Activated CD4-positive, alpha-beta memory T cell treated with anti-CD3 and anti-CD28 coated beads for 36 hours (primary cell): ENCODE results near the gene IQSEC1. TPM values are rescaled to one million over a fixed set of nuclear protein-coding genes. Genes with fewer than 3 reads are reported as not detected.

ENCODE experiments used
- CTCF ChIA-PET: fragments of 350-600 bp; sonication (Branson Sonifier 250); formaldehyde crosslinking; loops from one replicate; lab custom pipeline; 2021; ENCODE audit warnings: antibody characterized with exemption, inconsistent platforms; lab: Charles Lee
- POLR2A ChIA-PET: fragments of 350-600 bp; sonication (Branson Sonifier 250); formaldehyde crosslinking; loops from one replicate; lab custom pipeline; 2021; ENCODE audit warnings: antibody characterized with exemption; lab: Charles Lee
- DNase-seq: peaks from one replicate; pipeline ENCODE4 v3.0.0-alpha.2; 2020
- H3K27ac Mint-ChIP-seq: one replicate; pipeline ENCODE4 v1.8.0; 2021; ENCODE audit warnings: mixed read lengths
- H3K27me3 Mint-ChIP-seq: one replicate; pipeline ENCODE4 v1.8.0; 2021; ENCODE audit warnings: mixed read lengths
- H3K36me3 Mint-ChIP-seq: one replicate; pipeline ENCODE4 v1.8.0; 2021; ENCODE audit warnings: mixed read lengths
- H3K4me1 Mint-ChIP-seq: one replicate; pipeline ENCODE4 v1.8.0; 2021; ENCODE audit warnings: low read depth, mixed read lengths
- H3K4me3 Mint-ChIP-seq: one replicate; pipeline ENCODE4 v1.8.0; 2021; ENCODE audit warnings: mild to moderate bottlenecking, mixed read lengths
- H3K9me3 Mint-ChIP-seq: one replicate; pipeline ENCODE4 v1.8.0; 2021; ENCODE audit warnings: mixed read lengths
- intact Hi-C: fragments of 100-400 bp; cut with micrococcal nuclease; formaldehyde crosslinking; loops from one replicate; pipeline ENCODE4 v1.15.1; 2023
- total RNA-seq, 2 experiments: library from RNA; stranded (reverse); gene quantifications; one replicate each; pipeline ENCODE4 v1.2.3, GENCODE V29; 2021

IQSEC1 gene
- total RNA-seq, 2 experiments from 2014 or later: 42.5 to 43.8 TPM

DNA sequence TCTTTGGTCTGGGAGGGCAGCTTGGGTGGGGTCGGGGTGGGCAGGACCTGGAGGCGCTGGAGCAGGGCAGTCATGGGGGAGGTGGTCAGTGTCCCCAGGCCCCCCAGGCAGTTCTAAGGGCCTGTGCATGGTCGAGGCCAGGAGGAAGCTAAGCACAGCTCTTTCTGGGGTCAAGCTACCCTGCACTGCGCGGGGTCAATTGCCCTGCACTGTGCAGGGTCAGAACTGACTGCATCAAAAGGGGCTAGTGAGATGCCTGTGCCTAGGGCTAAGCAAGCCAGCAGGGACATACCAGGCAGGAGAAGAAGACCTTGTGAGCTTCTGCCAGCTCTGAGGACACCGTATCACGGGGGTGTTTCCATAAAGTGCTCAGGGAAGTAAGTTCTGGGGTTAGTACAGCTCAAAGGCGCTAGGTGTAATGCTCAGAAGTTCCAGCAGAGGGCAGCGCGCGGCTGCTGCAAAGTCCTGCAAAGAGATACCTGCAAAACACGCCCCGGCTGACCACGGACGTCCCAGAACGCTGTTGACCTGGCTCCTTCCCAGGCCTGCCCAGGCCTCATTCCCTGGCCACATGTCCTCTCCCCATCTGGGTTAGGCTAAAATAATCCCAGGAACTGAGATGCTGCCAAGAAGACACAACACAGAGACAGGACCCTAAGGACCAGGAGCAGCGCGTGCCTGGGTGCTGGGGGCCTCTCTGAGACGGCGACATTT is 18.8 kb upstream of the IQSEC1 start:
- H3K9me3 Mint-ChIP-seq: no peaks in the 10 kb centered on the region
- peaks cover 3% of the 10 kb centered on the region for H3K27me3 Mint-ChIP-seq
- no peaks in the 10 kb centered on the region for H3K4me1 Mint-ChIP-seq
- intact Hi-C loops: loop anchor here (2.0 to 10.0 kb wide), 4 partner anchors 143 to 557 kb away; no protein-coding TSS in a partner anchor
- CTCF ChIA-PET: interaction anchor here (0.5 to 4.4 kb wide), 62 partner anchors 8 to 559 kb away, joined by 3 to 69 read pairs (median 4); partner anchors contain the start of gene HDAC11
- no peaks in the 10 kb centered on the region for H3K36me3 Mint-ChIP-seq
- H3K27ac Mint-ChIP-seq: no peak overlapping the region
- DNase-seq: peak; percentile 86
- POLR2A ChIA-PET: no interaction called here
- H3K4me3 Mint-ChIP-seq: no peak overlapping the region

DNA sequence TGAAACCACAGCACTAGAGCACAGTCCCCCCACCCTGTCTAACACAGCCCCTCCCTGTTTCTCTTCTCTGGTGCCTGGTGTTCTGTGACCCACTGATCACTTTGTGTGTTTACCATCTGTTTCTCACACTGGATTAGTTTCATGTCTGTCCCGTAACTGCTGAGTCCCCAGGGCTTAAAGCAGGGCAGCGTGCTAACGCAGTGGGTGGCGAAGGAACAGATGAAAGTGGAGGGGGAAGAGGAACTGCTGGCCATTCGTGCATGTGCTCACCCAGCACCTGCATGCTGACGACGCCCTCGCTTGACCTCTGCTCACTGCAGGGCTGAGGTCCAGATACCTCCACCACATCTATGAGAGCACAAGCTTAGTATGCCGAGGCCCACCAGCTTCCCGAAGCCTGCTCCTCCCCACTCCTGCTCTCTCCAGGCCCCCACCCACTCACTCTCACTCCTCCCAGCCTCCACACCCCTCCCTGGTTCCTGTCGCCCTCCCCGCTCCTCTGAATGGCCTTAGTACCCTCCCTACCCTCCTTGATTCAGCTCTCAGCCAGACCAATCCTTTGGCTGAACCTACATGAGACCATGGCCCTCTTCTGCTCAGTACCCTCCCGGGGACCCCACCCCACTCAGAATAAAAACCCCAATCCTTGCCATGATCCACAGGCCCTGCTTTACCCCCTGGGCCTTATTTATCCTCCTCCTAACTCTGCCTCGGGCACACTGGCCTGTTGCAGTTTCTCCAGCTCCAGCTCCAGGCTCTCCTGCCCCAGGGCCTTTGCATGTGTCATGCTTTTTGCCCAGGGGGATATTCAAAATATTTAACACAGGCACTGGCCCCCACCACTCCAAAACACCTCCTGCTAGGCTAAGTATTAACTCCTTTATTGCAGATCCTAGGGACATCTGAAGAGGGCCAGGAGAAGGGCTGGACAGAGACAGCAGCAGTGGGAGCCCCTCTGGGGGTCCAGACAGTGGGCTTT is 15.1 kb upstream of the IQSEC1 start:
- POLR2A ChIA-PET: no interaction called here
- Mint-ChIP-seq H3K9me3 (no peaks in the 10 kb centered on the region), H3K27me3 (no peaks in the 10 kb centered on the region), H3K4me3 (no peak overlapping the region), H3K27ac (no peak overlapping the region), H3K4me1 (no peaks in the 10 kb centered on the region), H3K36me3 (no peaks in the 10 kb centered on the region)
- no peak for DNase-seq
- CTCF ChIA-PET: interaction anchor here (1.1 kb wide), 1 partner anchor 373 kb away, joined by 3 read pairs; no protein-coding TSS in a partner anchor
- intact Hi-C loops: no loop called here

DNA sequence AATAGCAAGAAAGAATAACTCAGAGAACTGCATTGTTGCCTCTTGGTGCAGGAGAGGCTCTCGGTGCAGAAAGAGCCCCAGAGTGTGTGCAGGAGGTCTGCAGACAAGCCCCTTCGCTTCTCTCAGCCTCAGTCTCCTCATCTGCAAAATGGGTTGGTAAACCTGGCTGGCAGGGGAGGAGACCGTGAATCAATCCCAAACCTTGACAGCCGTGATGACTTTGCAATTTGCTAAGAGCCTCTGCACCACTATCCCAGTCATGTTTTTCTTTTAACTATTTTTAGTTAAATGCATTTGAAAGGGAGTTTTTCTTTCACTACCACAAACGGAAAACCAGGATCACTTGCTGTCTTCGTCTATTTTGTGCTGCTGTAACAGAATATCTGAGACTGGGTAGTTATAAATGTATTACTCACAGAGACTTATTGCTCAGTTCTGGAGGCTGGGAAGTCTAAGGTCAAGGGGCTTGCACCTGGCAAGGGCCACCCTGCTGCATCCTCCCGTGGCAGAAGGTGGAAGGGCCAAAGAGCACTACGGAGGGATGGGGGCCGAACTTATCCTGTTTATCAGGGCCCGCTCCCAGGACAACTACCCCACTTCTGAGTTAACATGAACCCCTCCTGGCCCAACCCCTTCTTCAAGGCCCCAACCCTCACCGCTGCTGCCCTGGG is 14.2 kb upstream of the IQSEC1 start:
- Mint-ChIP-seq H3K27me3 (no peaks in the 10 kb centered on the region), H3K27ac (no peak overlapping the region), H3K4me3 (no peak overlapping the region), H3K36me3 (no peaks in the 10 kb centered on the region), H3K4me1 (no peaks in the 10 kb centered on the region), H3K9me3 (no peaks in the 10 kb centered on the region)
- no peak for DNase-seq
- CTCF ChIA-PET: interaction anchor here (1.1 kb wide), 1 partner anchor 374 kb away, joined by 3 read pairs; no protein-coding TSS in a partner anchor
- POLR2A ChIA-PET: no interaction called here
- intact Hi-C loops: no loop called here

DNA sequence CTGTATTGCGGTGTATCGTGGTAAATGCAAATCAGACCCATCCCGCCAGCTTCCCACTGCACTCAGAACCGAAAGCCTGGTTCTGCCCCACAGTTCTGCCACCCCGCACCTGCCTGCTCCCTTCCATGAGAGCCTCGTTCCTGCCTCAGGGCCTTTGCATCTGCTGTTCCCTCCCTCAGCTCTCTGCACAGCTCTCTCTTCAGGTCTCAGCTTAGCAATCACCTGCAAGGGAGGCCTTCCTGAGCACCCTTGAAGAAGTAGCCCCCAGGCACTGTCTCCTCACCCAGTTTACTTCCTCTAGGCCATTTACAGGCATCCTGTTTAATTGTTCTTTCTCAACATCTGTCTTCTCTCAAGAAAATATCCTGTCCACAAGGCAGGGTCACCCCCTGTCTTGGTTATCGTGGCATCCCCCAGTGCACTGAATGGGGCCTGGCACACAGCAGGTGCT is 13.3 kb upstream of the IQSEC1 start:
- ChIA-PET CTCF (no interaction called here), POLR2A (no interaction called here)
- Mint-ChIP-seq H3K4me1 (no peaks in the 10 kb centered on the region), H3K4me3 (no peak overlapping the region), H3K36me3 (no peaks in the 10 kb centered on the region), H3K27ac (no peak overlapping the region), H3K9me3 (no peaks in the 10 kb centered on the region), H3K27me3 (no peaks in the 10 kb centered on the region)
- intact Hi-C loops: no loop called here
- no peak for DNase-seq

DNA sequence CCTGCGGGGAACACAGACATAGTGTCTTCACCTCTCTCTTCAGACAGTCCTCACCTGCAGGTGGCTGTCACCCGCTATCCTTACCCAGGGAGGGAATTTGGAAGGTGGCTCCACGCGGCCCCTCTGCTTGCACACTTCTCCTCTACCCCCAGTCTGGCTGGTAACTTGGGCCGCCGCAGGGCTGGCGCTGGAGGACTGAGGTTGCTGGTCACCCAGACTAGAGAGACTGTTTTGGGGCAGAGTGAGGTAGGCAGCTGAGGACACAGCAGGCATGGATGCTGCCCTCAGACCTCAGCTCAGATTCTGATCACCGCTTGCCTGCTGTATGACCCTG is 12.6 kb upstream of the IQSEC1 start:
- Mint-ChIP-seq H3K27me3 (no peaks in the 10 kb centered on the region), H3K4me3 (no peak overlapping the region), H3K36me3 (no peaks in the 10 kb centered on the region), H3K9me3 (no peaks in the 10 kb centered on the region), H3K27ac (no peak overlapping the region), H3K4me1 (no peaks in the 10 kb centered on the region)
- CTCF ChIA-PET: no interaction called here
- no peak for DNase-seq
- intact Hi-C loops: no loop called here
- POLR2A ChIA-PET: no interaction called here

DNA sequence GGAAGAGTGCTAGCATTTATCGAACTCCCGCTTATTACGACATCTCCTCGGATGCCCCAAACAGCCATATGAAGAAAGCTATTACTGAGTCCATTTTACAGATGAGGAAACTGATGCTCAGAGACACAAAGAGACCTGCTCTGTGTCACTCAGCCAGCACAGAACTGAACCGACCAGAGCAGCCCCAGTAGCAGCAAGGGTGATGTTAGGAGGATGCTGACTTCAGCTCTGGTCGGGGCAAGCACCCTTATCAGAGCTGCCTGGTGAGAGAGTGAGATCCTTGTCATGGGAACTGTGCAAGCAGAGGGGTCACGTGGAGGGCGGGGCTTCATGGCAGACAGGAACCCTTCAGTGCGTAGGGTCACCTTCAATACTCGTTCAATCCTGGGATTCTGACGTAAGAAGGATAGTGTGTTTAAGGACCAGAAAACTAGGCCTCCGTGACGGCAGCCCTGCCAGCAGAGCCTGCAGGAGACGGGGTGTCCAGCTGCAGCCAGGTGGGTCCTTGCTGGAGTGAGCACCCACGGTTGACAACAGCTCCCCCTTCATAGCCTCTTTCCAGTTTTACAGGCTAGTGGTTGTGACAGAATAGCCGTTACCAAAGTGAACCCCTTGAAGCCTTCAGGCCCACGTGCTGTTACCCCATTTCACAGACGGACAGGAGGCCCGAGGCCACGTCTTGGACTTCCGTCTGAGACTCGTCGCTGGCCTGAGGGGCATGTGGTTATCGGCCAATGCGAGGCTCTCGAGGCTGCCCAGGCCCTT is 12.0 kb upstream of the IQSEC1 start:
- CTCF ChIA-PET: no interaction called here
- intact Hi-C loops: no loop called here
- Mint-ChIP-seq H3K27me3 (no peaks in the 10 kb centered on the region), H3K27ac (no peak overlapping the region), H3K9me3 (no peaks in the 10 kb centered on the region), H3K4me3 (no peak overlapping the region), H3K36me3 (no peaks in the 10 kb centered on the region), H3K4me1 (no peaks in the 10 kb centered on the region)
- DNase-seq: no peak
- POLR2A ChIA-PET: no interaction called here

DNA sequence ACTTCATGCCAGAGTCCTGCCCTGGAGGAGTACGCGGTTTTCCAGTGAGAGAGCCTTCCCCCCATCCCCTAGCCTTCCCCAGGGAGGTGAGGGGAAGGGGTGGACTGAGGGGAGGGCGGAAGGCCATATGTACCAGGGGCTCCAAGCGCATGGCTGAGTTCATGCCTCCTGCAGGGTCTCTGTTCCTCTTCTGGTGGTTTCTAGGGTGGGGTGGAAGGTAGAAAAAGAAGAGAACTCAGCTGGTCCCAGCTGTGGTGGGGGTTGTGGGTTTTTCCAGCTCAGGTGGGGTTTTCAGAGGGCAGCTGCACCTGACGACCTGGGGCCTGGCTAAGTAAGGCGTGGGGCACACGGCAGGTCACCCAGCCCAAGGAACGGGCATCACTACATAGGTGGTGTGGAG is 10.7 kb upstream of the IQSEC1 start:
- DNase-seq: no peak
- CTCF ChIA-PET: interaction anchor here (0.9 kb wide), 1 partner anchor 9 kb away, joined by 3 read pairs; no protein-coding TSS in a partner anchor
- H3K27me3 Mint-ChIP-seq: no peaks in the 10 kb centered on the region
- H3K36me3 Mint-ChIP-seq: no peaks in the 10 kb centered on the region
- intact Hi-C loops: no loop called here
- H3K9me3 Mint-ChIP-seq: no peaks in the 10 kb centered on the region
- POLR2A ChIA-PET: interaction anchor here (0.6 kb wide), 1 partner anchor 335 kb away, joined by 4 read pairs; no protein-coding TSS in a partner anchor
- H3K4me1 Mint-ChIP-seq: no peaks in the 10 kb centered on the region
- H3K27ac Mint-ChIP-seq: no peak overlapping the region
- H3K4me3 Mint-ChIP-seq: no peak overlapping the region

DNA sequence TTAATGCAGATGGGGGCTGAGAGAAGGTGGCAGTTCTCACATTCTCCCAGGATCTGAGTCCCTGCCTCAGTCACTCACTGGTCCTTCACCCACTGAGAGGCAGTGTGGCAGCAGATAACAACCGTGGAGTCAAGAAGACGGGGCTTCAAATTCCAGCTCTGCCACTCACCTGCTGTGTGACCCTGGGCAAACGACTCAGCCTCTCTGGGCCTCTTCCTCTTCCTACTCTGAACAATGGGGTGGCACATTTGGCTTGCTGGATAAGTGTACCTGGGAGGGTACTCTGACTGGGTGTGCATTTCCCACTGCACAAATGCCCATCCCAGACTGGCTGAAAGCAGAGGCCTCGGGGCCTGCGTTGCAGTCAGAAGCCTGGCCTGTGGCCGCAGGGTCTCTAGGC is 10.0 kb upstream of the IQSEC1 start:
- POLR2A ChIA-PET: no interaction called here
- no peak for DNase-seq
- H3K27ac Mint-ChIP-seq: no peak overlapping the region
- H3K4me1 Mint-ChIP-seq: no peaks in the 10 kb centered on the region
- H3K27me3 Mint-ChIP-seq: no peaks in the 10 kb centered on the region
- CTCF ChIA-PET: interaction anchor here (0.9 to 3.8 kb wide), 2 partner anchors 9 to 10 kb away, joined by 3 to 15 read pairs; no protein-coding TSS in a partner anchor
- H3K4me3 Mint-ChIP-seq: no peak overlapping the region
- H3K9me3 Mint-ChIP-seq: no peaks in the 10 kb centered on the region
- intact Hi-C loops: no loop called here
- no peaks in the 10 kb centered on the region for H3K36me3 Mint-ChIP-seq

DNA sequence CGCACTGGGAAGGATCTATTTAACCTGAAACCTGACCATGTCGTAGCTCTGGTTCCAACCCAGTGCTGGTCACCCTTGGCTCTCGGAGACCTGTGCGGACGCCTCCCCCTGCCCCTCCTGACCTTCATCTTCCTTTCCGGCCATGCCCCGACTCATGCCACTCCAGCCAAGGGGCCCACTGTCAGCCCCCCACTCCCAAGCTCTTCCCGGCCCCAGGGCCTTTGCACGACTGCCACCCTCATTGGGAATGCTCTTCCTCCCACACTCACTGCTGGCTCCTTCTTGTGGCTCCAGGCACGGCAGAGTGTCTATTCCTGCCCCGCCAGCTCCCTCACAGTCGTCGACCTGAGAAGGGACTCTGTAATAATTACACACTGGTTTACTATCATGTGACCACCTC is 9.4 kb upstream of the IQSEC1 start:
- Mint-ChIP-seq H3K36me3 (no peaks in the 10 kb centered on the region), H3K4me3 (no peak overlapping the region), H3K9me3 (no peaks in the 10 kb centered on the region), H3K27me3 (no peaks in the 10 kb centered on the region), H3K27ac (no peak overlapping the region), H3K4me1 (no peaks in the 10 kb centered on the region)
- ChIA-PET CTCF (interaction anchor here (0.6 to 3.8 kb wide), 2 partner anchors 9 to 272 kb away, joined by 3 to 15 read pairs; no protein-coding TSS in a partner anchor), POLR2A (no interaction called here)
- intact Hi-C loops: no loop called here
- DNase-seq: no peak

DNA sequence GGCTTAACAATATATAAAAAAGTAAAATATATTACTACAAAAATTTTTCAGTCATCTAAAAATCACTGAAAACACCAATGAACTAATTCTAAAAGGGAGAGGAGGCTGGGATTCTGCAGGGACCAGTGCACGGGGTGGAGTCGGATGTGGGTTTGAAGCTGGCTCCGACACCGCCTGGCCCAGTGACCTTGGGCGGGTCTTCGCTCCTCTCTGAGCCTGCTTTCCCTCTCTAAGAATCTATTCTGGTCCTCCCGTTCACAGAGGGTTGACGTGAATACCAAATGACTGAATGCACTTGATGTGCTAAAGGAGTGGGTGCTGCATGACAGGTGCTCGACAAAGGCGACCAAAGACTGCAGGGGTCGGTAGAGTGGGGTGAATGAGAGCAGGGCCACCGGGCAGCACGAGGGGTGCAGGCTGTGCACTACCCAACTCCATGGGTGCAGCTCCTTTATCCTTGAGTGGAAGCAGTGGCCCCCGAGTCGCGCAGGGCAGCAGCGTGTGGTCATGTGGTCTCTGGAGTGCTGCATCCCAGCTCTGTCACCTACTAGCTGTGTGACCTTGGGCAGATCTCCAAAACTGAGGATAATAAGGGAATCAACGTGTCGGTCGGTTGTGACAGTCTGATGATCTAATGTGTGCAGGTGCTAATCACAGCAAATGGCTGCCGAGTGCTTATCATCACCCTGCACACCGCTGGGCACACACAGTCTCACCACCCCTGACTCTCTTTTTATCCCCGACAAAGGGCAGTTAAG is 8.6 kb upstream of the IQSEC1 start:
- no peaks in the 10 kb centered on the region for H3K36me3 Mint-ChIP-seq
- no peak overlapping the region for H3K27ac Mint-ChIP-seq
- no peaks in the 10 kb centered on the region for H3K4me1 Mint-ChIP-seq
- H3K9me3 Mint-ChIP-seq: no peaks in the 10 kb centered on the region
- intact Hi-C loops: no loop called here
- CTCF ChIA-PET: interaction anchor here (3.8 kb wide), 1 partner anchor 10 kb away, joined by 15 read pairs; no protein-coding TSS in a partner anchor
- no peak for DNase-seq
- POLR2A ChIA-PET: no interaction called here
- no peaks in the 10 kb centered on the region for H3K27me3 Mint-ChIP-seq
- H3K4me3 Mint-ChIP-seq: no peak overlapping the region

DNA sequence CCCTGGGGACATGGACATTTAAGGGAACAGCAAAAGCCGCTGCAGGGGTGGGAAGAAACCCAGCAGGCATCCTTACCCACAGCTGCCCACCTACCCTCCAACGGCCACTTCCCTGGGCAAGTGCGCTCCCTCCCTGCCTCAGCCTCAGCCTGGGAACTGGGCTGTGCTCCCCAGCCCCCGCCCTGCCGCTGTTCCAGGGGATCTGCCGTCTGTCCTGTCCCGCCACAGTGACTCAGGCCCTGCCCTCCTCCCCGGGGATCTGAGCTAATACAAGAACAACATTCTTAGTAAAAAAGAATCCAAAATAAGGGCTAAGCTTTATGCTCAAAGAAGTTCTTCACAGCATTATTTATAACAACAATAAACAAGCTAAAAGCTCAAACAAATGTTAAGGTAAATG is 7.4 kb upstream of the IQSEC1 start:
- no peak overlapping the region for H3K4me3 Mint-ChIP-seq
- H3K27me3 Mint-ChIP-seq: peaks cover under 1% of the 10 kb centered on the region
- ChIA-PET CTCF (interaction anchor here (3.8 kb wide), 1 partner anchor 12 kb away, joined by 15 read pairs; no protein-coding TSS in a partner anchor), POLR2A (no interaction called here)
- DNase-seq: no peak
- intact Hi-C loops: no loop called here
- H3K9me3 Mint-ChIP-seq: no peaks in the 10 kb centered on the region
- no peaks in the 10 kb centered on the region for H3K36me3 Mint-ChIP-seq
- no peak overlapping the region for H3K27ac Mint-ChIP-seq
- no peaks in the 10 kb centered on the region for H3K4me1 Mint-ChIP-seq
